GM19372 (cell line): Measurements from ENCODE around the gene CDH23.

ENCODE experiments used
- ATAC-seq: cut with Tn5 transposase; IDR thresholded peaks from one replicate; pipeline ENCODE4 v1.9.1; 2021; ENCODE audit warnings: mild to moderate bottlenecking, low read depth, moderate library complexity; ENCODE audit not compliant: unreplicated experiment

The CDH23 gene

GRCh38 chr10:71550628-71551027 is 153.9 kb downstream of the CDH23 start:
- no peak for ATAC-seq

GRCh38 chr10:71551970-71552369 is 155.2 kb downstream of the CDH23 start:
- ATAC-seq: no peak

GRCh38 chr10:71553432-71553831 is 156.7 kb downstream of the CDH23 start:
- ATAC-seq: no peak

- ATAC-seq: no peak
These were observed 158.0 kb downstream of the CDH23 start for GRCh38 chr10:71554671-71555070.

- no peak for ATAC-seq
These were observed 158.5 kb downstream of the CDH23 start for GRCh38 chr10:71555087-71555723.

GRCh38 chr10:71555724-71556119 is 159.0 kb downstream of the CDH23 start:
- no peak for ATAC-seq

GRCh38 chr10:71558991-71559390 is 162.3 kb downstream of the CDH23 start:
- no peak for ATAC-seq

- ATAC-seq: no peak
These were observed 164.4 kb downstream of the CDH23 start for GRCh38 chr10:71561003-71561574.

GRCh38 chr10:71562181-71562580 is 165.5 kb downstream of the CDH23 start:
- no peak for ATAC-seq

GRCh38 chr10:71562904-71563303 is 166.2 kb downstream of the CDH23 start:
- no peak for ATAC-seq

GRCh38 chr10:71564194-71564820 is 167.6 kb downstream of the CDH23 start:
- ATAC-seq: no peak

- no peak for ATAC-seq
These were observed 168.7 kb downstream of the CDH23 start for GRCh38 chr10:71565284-71566000.

GRCh38 chr10:71567006-71567405 is 170.3 kb downstream of the CDH23 start:
- no peak for ATAC-seq

- ATAC-seq: no peak
These were observed 172.3 kb downstream of the CDH23 start for GRCh38 chr10:71568896-71569492.

- no peak for ATAC-seq
These were observed 173.3 kb downstream of the CDH23 start for GRCh38 chr10:71569775-71570588.

- ATAC-seq: no peak
These were observed 174.9 kb downstream of the CDH23 start for GRCh38 chr10:71571460-71572175.

- ATAC-seq: no peak
These were observed 176.2 kb downstream of the CDH23 start for GRCh38 chr10:71572962-71573361.

- no peak for ATAC-seq
These were observed 177.1 kb downstream of the CDH23 start for GRCh38 chr10:71573562-71574518.
